Aorta (tissue), 5 donors: ENCODE measurements around the gene PARD6G. TPM values are rescaled to one million over a fixed set of nuclear protein-coding genes. Genes with fewer than 3 reads are reported as not detected.

Source experiments
- ATAC-seq: fragments of 200-7000 bp; cut with Tn5 transposase; one replicate; pipeline ENCODE4 v1.9.1; 2022; ENCODE audit warnings: moderate library complexity; ENCODE audit not compliant: low FRiP score
- DNase-seq, 2 donors: peaks; one replicate each; pipeline ENCODE4 v3.0.0-alpha.2; 2020
- H3K27ac ChIP-seq, 2 donors: one replicate each; pipeline ENCODE4 v1.5.1; 2013; ENCODE audit warnings: low read length in 2 of 2, mild to moderate bottlenecking in 2 of 2, moderate library complexity in 2 of 2, control low read depth in 1 of 2, inconsistent platforms in 1 of 2, low read depth in 1 of 2
- H3K27me3 ChIP-seq, 2 donors: one replicate each; pipeline ENCODE4 v1.6.1; 2013; ENCODE audit warnings: control low read depth in 1 of 2, low read length in 1 of 2, mild to moderate bottlenecking in 1 of 2, moderate library complexity in 1 of 2; ENCODE audit not compliant: insufficient read depth in 2 of 2, control insufficient read depth in 1 of 2
- H3K36me3 ChIP-seq, 2 donors: one replicate each; pipeline ENCODE4 v1.6.1; 2013; ENCODE audit warnings: control low read depth in 1 of 2, low read length in 1 of 2, mild to moderate bottlenecking in 1 of 2; ENCODE audit not compliant: insufficient read depth in 2 of 2, control insufficient read depth in 1 of 2
- H3K4me1 ChIP-seq, 2 donors: one replicate each; pipeline ENCODE4 v1.6.1; 2013; ENCODE audit warnings: low read length in 2 of 2, control low read depth in 1 of 2, mild to moderate bottlenecking in 1 of 2, moderate library complexity in 1 of 2; ENCODE audit not compliant: insufficient read depth in 2 of 2, control insufficient read depth in 1 of 2
- H3K4me3 ChIP-seq, 2 donors: one replicate each; pipeline ENCODE4 v1.5.1; 2013; ENCODE audit warnings: low read length in 2 of 2, control low read depth in 1 of 2, mild to moderate bottlenecking in 1 of 2
- H3K9me3 ChIP-seq: one replicate; pipeline ENCODE4 v1.6.1; 2013; ENCODE audit warnings: mild to moderate bottlenecking, low read length; ENCODE audit not compliant: control insufficient read depth
- WGBS, 2 donors: extraction: QIAGEN DNeasy Blood & Tissue Kit; methylation state at CpG; one replicate each; pipeline ENCODE4 v1.1.7; 2013; 5-methylcytosine and 5-hydroxymethylcytosine counted together
- intact Hi-C, 2 donors: fragments of 100-400 bp; cut with DNase I; formaldehyde crosslinking; loops; one replicate each; pipeline versions ENCODE4 v1.14.2 to v1.15.0; 2022
- polyA plus RNA-seq, 2 donors: library from polyadenylated mRNA; stranded (reverse); fragments of 200-250 nt; gene quantifications; one replicate each; pipeline ENCODE4 v1.2.3, GENCODE V29; 2013
- total RNA-seq, 2 donors: library from RNA; stranded (reverse); fragmentation: NEBNext Ultra II Directional; extraction: Animal tissue kit (Norgen Biotek cat#: 25700); gene quantifications; one replicate each; pipeline ENCODE4 v1.2.1, GENCODE V29; 2021
- donor health status: healthy with polysubstance abuse.
- donor health status: Bipolar disorder and iron deficiency.
- donor health status: DM: no; HTN: no; CAD: no.
- donor health status: DM: no; HTN: no; CAD: no.
- donor health status: DM: yes; HTN: yes; CAD: no.

PARD6G gene
- total and polyA plus RNA-seq, 4 donors = 0.38 to 4.1 (median 2.8) TPM

DNA sequence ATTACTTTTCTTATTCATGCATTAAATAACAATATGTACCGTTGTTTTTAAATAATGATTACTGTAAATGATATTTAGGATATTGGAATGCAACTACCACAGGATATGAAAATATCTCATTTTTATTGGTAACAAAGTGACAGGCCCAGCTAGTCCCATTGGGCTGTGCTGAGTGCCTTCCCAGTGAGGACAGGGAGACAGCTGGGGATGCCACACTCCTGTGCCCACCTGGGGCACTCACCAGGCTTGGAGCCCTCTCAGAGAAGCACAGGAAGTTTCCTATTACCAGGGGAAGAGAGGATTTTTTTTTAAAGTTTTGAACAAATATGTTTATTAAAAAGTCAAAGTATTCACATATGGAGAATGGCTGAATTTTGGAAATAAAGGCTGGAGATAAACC, 48.9 kb downstream of the PARD6G start:
- DNase-seq (no peak), ATAC-seq (no peak)
- Histone ChIP-seq H3K4me1 (no peaks in the 10 kb centered on the region), H3K27me3 (no peaks in the 10 kb centered on the region), H3K9me3 (no peaks in the 10 kb centered on the region), H3K4me3 (no peak overlapping the region), H3K36me3 (no peaks in the 10 kb centered on the region), H3K27ac (no peak overlapping the region)
- 92 to 93% methylated on average over 1 of the region's 1 CpG for WGBS, 2 donors
- intact Hi-C loops = no loop called here

DNA sequence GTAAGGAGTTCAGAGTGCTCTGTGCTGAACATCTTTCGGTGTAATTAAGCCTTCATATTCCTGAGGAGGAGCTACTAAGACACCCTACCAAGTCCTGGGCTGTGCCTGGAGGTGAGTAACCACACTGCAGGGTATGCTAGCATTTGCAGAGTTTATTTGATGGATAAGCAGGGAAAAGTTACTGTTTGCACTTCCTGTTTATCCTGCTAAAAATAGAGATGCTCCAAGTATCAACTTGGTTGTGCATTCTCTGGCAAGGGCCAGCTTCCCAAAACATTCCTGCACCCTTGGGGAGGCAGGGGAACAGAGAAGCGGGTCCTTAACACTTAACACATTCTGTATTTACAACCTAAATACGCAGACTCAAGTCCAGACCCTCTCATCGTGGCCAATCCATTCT, 49.8 kb downstream of the PARD6G start:
- ATAC-seq = no peak
- H3K36me3 ChIP-seq = no peaks in the 10 kb centered on the region
- H3K27ac ChIP-seq = no peak overlapping the region
- intact Hi-C loops = no loop called here
- H3K4me1 ChIP-seq = no peaks in the 10 kb centered on the region
- no peak for DNase-seq
- no peaks in the 10 kb centered on the region for H3K9me3 ChIP-seq
- WGBS, 2 donors = 69 to 73% methylated on average over 4 of the region's 4 CpGs
- H3K4me3 ChIP-seq = no peak overlapping the region
- H3K27me3 ChIP-seq = no peaks in the 10 kb centered on the region

DNA sequence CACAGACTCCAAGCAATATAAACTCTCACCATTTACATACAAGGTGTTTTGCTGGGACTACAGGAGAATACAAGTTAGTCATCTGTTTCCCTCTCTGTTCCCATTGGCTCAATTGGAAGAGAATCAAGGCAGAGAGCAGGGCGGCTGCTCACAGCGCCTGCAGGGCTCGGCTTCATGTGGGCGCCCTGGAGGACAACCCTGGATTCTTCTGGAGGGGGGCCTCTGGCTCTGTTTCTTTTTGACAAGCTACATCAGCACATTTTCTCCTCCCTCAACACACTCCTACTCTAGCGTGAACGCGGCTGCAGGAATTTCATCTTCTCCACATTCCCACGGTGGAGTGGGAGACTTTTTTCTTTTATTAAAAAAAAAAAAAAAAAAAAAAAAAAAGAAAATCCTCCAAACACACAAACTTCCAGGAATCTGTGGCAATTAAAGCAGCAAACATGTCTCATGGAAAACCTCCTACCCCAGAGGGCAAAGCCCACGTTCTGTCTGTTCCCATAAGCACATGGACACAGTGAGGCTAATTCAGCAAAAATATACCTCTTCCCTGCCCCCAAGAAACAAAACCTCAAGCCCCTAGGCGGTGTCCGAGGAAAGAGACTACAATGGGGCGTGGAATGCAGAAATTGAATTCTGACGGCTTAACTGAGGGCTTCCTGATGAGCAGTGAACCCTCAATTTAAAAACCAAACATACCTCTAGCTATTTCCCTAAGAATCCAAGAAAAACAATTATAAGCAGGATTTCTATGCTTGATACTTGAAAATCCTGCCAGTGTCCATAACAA, 50.6 kb downstream of the PARD6G start:
- 50 to 56% methylated on average over 13 of the region's 13 CpGs for WGBS, 2 donors
- intact Hi-C loops = no loop called here
- H3K9me3 ChIP-seq = no peaks in the 10 kb centered on the region
- H3K4me1 ChIP-seq = no peaks in the 10 kb centered on the region
- no peak overlapping the region for H3K4me3 ChIP-seq
- H3K36me3 ChIP-seq = no peaks in the 10 kb centered on the region
- no peak for ATAC-seq
- no peak overlapping the region for H3K27ac ChIP-seq
- H3K27me3 ChIP-seq = no peaks in the 10 kb centered on the region
- DNase-seq = no peak

DNA sequence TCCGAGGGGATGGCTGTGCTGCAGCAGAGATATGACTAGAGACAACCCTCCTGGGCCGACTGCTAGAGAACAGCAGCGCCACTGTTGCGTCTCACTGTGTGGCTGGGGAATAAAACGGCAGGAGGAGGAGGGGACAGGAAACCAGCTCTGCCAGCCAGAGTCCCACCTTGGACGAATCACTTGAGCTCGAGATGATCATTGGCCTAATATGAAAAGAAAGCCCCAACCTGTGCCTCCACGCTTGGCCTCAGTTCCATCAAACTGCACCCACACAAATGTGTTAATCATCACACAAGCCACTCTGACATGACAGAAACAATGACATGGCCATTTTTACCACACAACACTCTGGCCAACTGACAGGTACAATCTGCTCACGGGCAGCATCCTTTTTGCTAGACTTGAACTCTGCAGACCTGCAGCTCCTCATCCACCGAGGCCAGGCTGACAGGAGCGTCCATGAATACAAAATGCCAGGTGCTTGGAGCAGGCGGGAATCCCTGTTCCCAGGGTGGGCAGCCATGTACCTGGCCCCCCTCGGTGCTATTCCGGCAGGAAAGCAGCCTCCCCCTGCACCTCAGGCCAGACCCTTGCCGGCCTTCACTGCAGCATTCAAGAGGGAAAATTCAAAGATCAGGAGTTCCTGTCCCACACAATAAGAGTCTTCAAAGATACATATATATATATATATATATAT, 52.3 kb downstream of the PARD6G start:
- 91 to 93% methylated on average over 15 of the region's 15 CpGs for whole genome bisulfite sequencing, 2 donors
- H3K9me3 ChIP-seq = no peaks in the 10 kb centered on the region
- H3K27ac ChIP-seq = no peak overlapping the region
- no peak overlapping the region for H3K4me3 ChIP-seq
- no peaks in the 10 kb centered on the region for H3K27me3 ChIP-seq
- no peak for ATAC-seq
- intact Hi-C loops = no loop called here
- no peaks in the 10 kb centered on the region for H3K36me3 ChIP-seq
- DNase-seq = no peak
- H3K4me1 ChIP-seq = no peaks in the 10 kb centered on the region

DNA sequence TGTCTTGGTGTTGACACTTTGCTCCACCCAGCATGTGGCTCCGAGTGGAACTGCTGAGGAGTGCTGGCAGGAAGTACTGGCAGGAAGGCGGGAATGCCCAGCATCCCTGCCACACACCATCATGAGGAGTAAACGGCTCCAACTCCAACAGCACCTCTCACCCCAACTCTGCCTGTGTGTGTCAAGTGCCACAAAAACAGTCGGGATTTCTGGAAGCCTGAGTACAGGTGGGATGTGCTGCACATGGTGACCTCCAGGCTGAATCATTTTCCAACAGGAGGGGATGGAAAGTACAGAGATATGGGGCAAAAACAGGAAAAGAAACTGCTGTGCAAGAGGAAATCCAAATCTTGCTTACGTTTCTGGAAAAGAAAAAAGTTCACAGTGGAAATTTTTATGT, 53.6 kb downstream of the PARD6G start:
- no peak overlapping the region for H3K27ac ChIP-seq
- WGBS, 2 donors = 49 to 52% methylated on average over 5 of the region's 5 CpGs
- H3K36me3 ChIP-seq = no peaks in the 10 kb centered on the region
- intact Hi-C loops = no loop called here
- ATAC-seq (no peak), DNase-seq (no peak)
- H3K9me3 ChIP-seq = no peaks in the 10 kb centered on the region
- H3K27me3 ChIP-seq = no peaks in the 10 kb centered on the region
- no peaks in the 10 kb centered on the region for H3K4me1 ChIP-seq
- no peak overlapping the region for H3K4me3 ChIP-seq

DNA sequence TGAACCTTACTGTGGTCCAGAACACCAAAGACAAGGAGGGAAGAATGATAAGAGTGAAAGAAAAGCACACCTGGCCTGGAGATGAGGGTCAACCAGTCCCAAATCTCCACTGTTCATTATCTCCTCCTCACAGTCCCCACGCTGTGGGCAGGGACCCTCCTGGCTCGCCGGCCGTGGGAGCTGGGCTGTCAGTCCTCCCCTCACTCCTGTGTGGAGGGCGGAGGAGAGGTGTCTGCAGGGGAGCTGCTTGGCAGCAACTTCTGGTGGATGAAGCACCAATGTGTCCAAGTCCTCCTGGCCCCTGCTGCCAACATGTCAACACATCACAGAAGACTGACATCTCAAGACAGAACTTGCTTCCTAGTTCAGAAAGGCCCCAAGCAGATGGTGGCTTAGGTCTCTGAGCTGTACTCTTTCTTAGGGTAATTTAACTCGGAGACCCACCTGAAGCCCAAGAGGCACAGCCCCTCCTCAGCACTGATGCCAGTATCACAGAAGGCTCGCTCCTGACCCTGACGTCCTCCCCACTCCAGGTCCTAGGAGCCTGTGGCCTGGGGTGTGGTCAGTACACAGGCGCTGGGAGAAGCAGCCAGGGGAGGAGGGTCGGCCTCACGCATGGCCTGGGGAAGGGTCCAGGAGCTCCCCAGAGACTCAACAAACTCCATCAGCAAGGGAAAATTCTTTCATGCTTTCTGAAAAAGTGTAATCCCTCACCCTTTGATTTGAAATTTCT, 54.5 kb downstream of the PARD6G start:
- no peaks in the 10 kb centered on the region for H3K4me1 ChIP-seq

DNA sequence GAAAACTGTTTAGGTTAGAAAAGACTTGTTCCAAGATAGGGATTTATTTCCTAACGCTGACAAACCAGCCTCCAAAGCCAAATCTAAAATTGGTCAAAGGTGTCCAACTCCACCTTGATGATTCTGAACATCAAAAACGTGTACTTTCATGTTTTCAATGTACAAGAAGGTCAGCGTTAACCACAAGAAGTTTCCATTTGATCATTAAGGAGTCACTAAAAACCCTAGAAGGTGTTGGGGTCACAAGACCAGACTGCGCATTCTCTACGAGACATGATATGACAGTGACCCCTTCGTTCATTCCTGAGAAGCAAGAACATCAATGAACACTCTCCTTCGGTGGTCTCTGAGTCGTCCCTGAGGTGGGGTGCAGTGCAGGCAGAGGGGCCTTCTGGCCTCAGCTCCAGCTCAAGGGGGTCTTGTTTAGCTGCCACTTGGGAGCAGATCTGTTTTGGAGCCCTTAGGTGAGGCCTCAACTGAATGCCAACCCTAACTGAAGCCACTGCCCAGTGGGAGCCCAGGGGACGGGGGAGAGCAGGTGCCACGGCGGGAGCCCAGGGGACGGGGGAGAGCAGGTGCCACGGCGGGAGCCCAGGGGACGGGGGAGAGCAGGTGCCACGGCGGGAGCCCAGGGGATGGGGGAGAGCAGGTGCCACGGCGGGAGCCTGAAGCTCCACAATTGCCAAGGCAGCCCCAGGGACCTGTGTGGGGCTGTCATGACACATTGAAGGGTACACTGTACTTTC, 55.2 kb downstream of the PARD6G start:
- intact Hi-C loops = no loop called here
- no peaks in the 10 kb centered on the region for H3K9me3 ChIP-seq
- no peak overlapping the region for H3K4me3 ChIP-seq
- H3K27ac ChIP-seq = no peak overlapping the region
- 95 to 98% methylated on average over 14 to 19 of the region's 19 CpGs for WGBS, 2 donors
- no peaks in the 10 kb centered on the region for H3K27me3 ChIP-seq
- H3K36me3 ChIP-seq = no peaks in the 10 kb centered on the region
- ATAC-seq (no peak), DNase-seq (no peak)
- H3K4me1 ChIP-seq = no peaks in the 10 kb centered on the region

More for the DNA sequence above, 54.5 kb downstream of the PARD6G start:
- intact Hi-C loops = no loop called here
- no peaks in the 10 kb centered on the region for H3K27me3 ChIP-seq
- no peaks in the 10 kb centered on the region for H3K9me3 ChIP-seq
- no peak overlapping the region for H3K4me3 ChIP-seq
- no peaks in the 10 kb centered on the region for H3K36me3 ChIP-seq
- H3K27ac ChIP-seq = no peak overlapping the region
- DNase-seq = no peak
- 88 to 95% methylated on average over 11 of the region's 11 CpGs for WGBS, 2 donors
- no peak for ATAC-seq

DNA sequence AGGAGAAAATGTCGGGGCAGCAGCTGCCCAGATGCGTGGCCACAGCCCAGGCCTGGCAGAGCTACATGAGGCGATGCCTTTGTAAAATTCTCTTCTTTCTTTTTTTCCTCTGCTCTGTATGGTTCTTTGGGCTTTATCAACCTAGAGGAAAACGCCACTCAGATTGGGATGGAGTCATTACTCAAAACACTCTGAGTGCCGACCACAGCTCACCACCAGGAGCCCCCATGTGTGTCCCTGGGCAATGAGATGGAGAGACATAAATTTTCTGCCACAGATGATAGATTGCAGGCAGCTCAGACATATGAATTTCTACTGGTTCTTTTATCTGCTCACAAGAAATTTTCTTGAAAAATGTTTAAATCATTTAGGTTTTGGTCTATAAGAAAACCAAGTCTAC, 56.0 kb downstream of the PARD6G start:
- DNase-seq (no peak), ATAC-seq (no peak)
- Histone ChIP-seq H3K9me3 (no peaks in the 10 kb centered on the region), H3K27me3 (no peaks in the 10 kb centered on the region), H3K4me3 (no peak overlapping the region), H3K27ac (no peak overlapping the region), H3K4me1 (no peaks in the 10 kb centered on the region), H3K36me3 (no peaks in the 10 kb centered on the region)
- intact Hi-C loops = no loop called here
- 98% methylated on average over 5 of the region's 5 CpGs for WGBS, 2 donors
